ENCODE data around the gene NAA15.

GRCh38 chr4:139368998-139369397 is 67.7 kb downstream of the NAA15 start:
- TF ChIP-seq POLR2AphosphoS5 (IDR thresholded peaks at IDR 0.05; ENCODE audit: insufficient read depth, low read depth, low read length) (no peak), CTCF (IDR thresholded peaks at IDR 0.05; ENCODE audit: extremely low read depth in 1 of 2, insufficient read depth in 1 of 2, low read depth in 1 of 2, low read length in 2 of 2) (no peak)

Measured in endothelial cell of umbilical vein (primary cell).